22Rv1 (cell line): ENCODE data around the gene TEKTIP1.
"Not testable (repeated sequence)": the region's sequence is repeated elsewhere in the genome, so short reads cannot be mapped to it uniquely, and the experiment has no call there.

Source experiments
- CTCF ChIP-seq: fragments of 450-650 bp; IDR thresholded peaks from 2 replicates; pipeline ENCODE4 v1.5.1; 2017; ENCODE audit warnings: mild to moderate bottlenecking
- ZFX ChIP-seq: fragments of 450-650 bp; IDR thresholded peaks from 2 replicates; pipeline ENCODE4 v1.6.1; 2017; ENCODE audit warnings: antibody characterized with exemption, borderline replicate concordance

- not testable (repeated sequence) for TF ChIP-seq CTCF, ZFX
Measured at GRCh38 chr19:3570042-3570441, 31.1 kb downstream of the TEKTIP1 start.
